Fibroblast of skin of right quadriceps (primary cell): ENCODE results near the gene SLIT3.

Experiments used
- DNase-seq: peaks from one replicate; pipeline ENCODE4 v3.0.0-alpha.2; 2013

The SLIT3 gene

GRCh38 chr5:168944004-168944403 is 356.9 kb downstream of the SLIT3 start:
- DNase-seq = no peak

- DNase-seq = no peak
Measured at GRCh38 chr5:168943091-168943884, 357.7 kb downstream of the SLIT3 start.

GRCh38 chr5:168941901-168942300 is 359.0 kb downstream of the SLIT3 start:
- no peak for DNase-seq

- no peak for DNase-seq
Measured at GRCh38 chr5:168940712-168941111, 360.2 kb downstream of the SLIT3 start.

- DNase-seq = no peak
Measured at GRCh38 chr5:168939887-168940544, 360.9 kb downstream of the SLIT3 start.

- DNase-seq = no peak
Measured at GRCh38 chr5:168939156-168939800, 361.7 kb downstream of the SLIT3 start.

- DNase-seq = no peak
Measured at GRCh38 chr5:168936511-168936910, 364.4 kb downstream of the SLIT3 start.

- no peak for DNase-seq
Measured at GRCh38 chr5:168935183-168935582, 365.8 kb downstream of the SLIT3 start.

- no peak for DNase-seq
Measured at GRCh38 chr5:168934169-168934568, 366.8 kb downstream of the SLIT3 start.

GRCh38 chr5:168932400-168933189 is 368.3 kb downstream of the SLIT3 start:
- no peak for DNase-seq

- peak; percentile 91 for DNase-seq
Measured at GRCh38 chr5:168931638-168932345, 369.1 kb downstream of the SLIT3 start.

GRCh38 chr5:168929656-168930055 is 371.3 kb downstream of the SLIT3 start:
- DNase-seq = no peak

GRCh38 chr5:168925160-168925559 is 375.8 kb downstream of the SLIT3 start:
- DNase-seq = no peak

- no peak for DNase-seq
Measured at GRCh38 chr5:168921147-168921866, 379.6 kb downstream of the SLIT3 start.

GRCh38 chr5:168920019-168920810 is 380.7 kb downstream of the SLIT3 start:
- DNase-seq = no peak

- no peak for DNase-seq
Measured at GRCh38 chr5:168917947-168918600, 382.9 kb downstream of the SLIT3 start.

GRCh38 chr5:168916852-168917251 is 384.1 kb downstream of the SLIT3 start:
- peak; percentile 34 for DNase-seq

- no peak for DNase-seq
Measured at GRCh38 chr5:168916266-168916665, 384.7 kb downstream of the SLIT3 start.

GRCh38 chr5:168914491-168914890 is 386.4 kb downstream of the SLIT3 start:
- DNase-seq = no peak

- no peak for DNase-seq
Measured at GRCh38 chr5:168910874-168911273, 390.1 kb downstream of the SLIT3 start.
